Gastroesophageal sphincter (tissue), 3 donors: ENCODE measurements around the gene MTERF2.

Source experiments
- POLR2A ChIP-seq, 2 donors: fragments of 450-650 bp; IDR thresholded peaks; one replicate each; pipeline ENCODE4 v1.6.1; 2017; ENCODE audit warnings: antibody characterized with exemption in 2 of 2, mild to moderate bottlenecking in 2 of 2, moderate library complexity in 1 of 2
- TF ChIP-seq, protein P1 (sequence below), 4 experiments: fragments of 200-600 bp in 2 of 4; fragments of 450-650 bp in 2 of 4; sonication (generic) in 1 of 4; IDR thresholded peaks; one replicate each; pipeline ENCODE4 v1.5.1; 2017 to 2019; ENCODE audit warnings: antibody characterized with exemption in 4 of 4, mild to moderate bottlenecking in 2 of 4, moderate library complexity in 2 of 4

DNA sequence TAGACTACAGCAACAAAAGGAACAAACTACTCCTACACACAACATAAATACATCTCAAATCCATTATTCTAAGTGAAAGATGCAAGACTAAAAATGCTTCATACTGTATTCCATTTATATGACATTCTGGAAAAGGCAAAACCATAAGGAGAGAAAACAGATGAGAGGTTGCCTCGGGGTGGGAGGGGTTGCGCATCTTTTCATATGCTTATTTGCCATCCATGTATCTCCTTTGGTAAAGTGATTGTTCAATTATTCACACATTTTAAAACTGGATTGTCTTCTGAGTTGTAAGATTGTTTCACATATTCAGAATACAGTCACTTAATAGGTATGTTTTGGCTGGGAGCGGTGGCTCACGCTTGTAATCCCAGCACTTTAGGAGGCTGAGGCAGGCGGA lies 36.4 kb downstream of the MTERF2 start:
- TF ChIP-seq, protein P1, sequence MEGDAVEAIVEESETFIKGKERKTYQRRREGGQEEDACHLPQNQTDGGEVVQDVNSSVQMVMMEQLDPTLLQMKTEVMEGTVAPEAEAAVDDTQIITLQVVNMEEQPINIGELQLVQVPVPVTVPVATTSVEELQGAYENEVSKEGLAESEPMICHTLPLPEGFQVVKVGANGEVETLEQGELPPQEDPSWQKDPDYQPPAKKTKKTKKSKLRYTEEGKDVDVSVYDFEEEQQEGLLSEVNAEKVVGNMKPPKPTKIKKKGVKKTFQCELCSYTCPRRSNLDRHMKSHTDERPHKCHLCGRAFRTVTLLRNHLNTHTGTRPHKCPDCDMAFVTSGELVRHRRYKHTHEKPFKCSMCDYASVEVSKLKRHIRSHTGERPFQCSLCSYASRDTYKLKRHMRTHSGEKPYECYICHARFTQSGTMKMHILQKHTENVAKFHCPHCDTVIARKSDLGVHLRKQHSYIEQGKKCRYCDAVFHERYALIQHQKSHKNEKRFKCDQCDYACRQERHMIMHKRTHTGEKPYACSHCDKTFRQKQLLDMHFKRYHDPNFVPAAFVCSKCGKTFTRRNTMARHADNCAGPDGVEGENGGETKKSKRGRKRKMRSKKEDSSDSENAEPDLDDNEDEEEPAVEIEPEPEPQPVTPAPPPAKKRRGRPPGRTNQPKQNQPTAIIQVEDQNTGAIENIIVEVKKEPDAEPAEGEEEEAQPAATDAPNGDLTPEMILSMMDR (IDR thresholded peaks at IDR 0.05), result no peak
- no peak for TF ChIP-seq POLR2A (IDR thresholded peaks at IDR 0.05)
